ENCODE results near the gene SRRM3.
"Not testable (repeated sequence)": the region's sequence is repeated elsewhere in the genome, so short reads cannot be mapped to it uniquely, and the experiment has no call there.

SRRM3 gene

GRCh38 chr7:76225379-76225778, 23.7 kb downstream of the SRRM3 start:
- in situ Hi-C loops (cut with HindIII; ENCODE audit: low sequenced_read_pairs): no loop called here

- in situ Hi-C loops (cut with HindIII; ENCODE audit: low sequenced_read_pairs): no loop called here
Observed at GRCh38 chr7:76225951-76226350, 24.3 kb downstream of the SRRM3 start.

GRCh38 chr7:76226878-76227423, 25.3 kb downstream of the SRRM3 start:
- in situ Hi-C loops (cut with HindIII; ENCODE audit: low sequenced_read_pairs): not testable (repeated sequence)

GRCh38 chr7:76230214-76230613, 28.5 kb downstream of the SRRM3 start:
- in situ Hi-C loops (cut with HindIII; ENCODE audit: low sequenced_read_pairs): no loop called here

GRCh38 chr7:76231071-76231470, 29.4 kb downstream of the SRRM3 start:
- in situ Hi-C loops (cut with HindIII; ENCODE audit: low sequenced_read_pairs): no loop called here

- in situ Hi-C loops (cut with HindIII; ENCODE audit: low sequenced_read_pairs): no loop called here
Observed at GRCh38 chr7:76231583-76231982, 29.9 kb downstream of the SRRM3 start.

- in situ Hi-C loops (cut with HindIII; ENCODE audit: low sequenced_read_pairs): no loop called here
Observed at GRCh38 chr7:76232698-76233097, 31.0 kb downstream of the SRRM3 start.

GRCh38 chr7:76233538-76234281, 32.0 kb downstream of the SRRM3 start:
- in situ Hi-C loops (cut with HindIII; ENCODE audit: low sequenced_read_pairs): no loop called here

GRCh38 chr7:76234282-76234584, 32.5 kb downstream of the SRRM3 start:
- in situ Hi-C loops (cut with HindIII; ENCODE audit: low sequenced_read_pairs): no loop called here

GRCh38 chr7:76234931-76235441, 33.3 kb downstream of the SRRM3 start:
- in situ Hi-C loops (cut with HindIII; ENCODE audit: low sequenced_read_pairs): no loop called here

- in situ Hi-C loops (cut with HindIII; ENCODE audit: low sequenced_read_pairs): no loop called here
Observed at GRCh38 chr7:76236224-76236623, 34.5 kb downstream of the SRRM3 start.

GRCh38 chr7:76238326-76238725, 36.6 kb downstream of the SRRM3 start:
- in situ Hi-C loops (cut with HindIII; ENCODE audit: low sequenced_read_pairs): no loop called here

- in situ Hi-C loops (cut with HindIII; ENCODE audit: low sequenced_read_pairs): no loop called here
Observed at GRCh38 chr7:76241141-76241540, 39.4 kb downstream of the SRRM3 start.

- in situ Hi-C loops (cut with HindIII; ENCODE audit: low sequenced_read_pairs): not testable (repeated sequence)
Observed at GRCh38 chr7:76242517-76243063, 40.9 kb downstream of the SRRM3 start.

- in situ Hi-C loops (cut with HindIII; ENCODE audit: low sequenced_read_pairs): no loop called here
Observed at GRCh38 chr7:76244781-76245391, 43.2 kb downstream of the SRRM3 start.

GRCh38 chr7:76246804-76247389, 45.2 kb downstream of the SRRM3 start:
- in situ Hi-C loops (cut with HindIII; ENCODE audit: low sequenced_read_pairs): no loop called here

- in situ Hi-C loops (cut with HindIII; ENCODE audit: low sequenced_read_pairs): no loop called here
Observed at GRCh38 chr7:76247938-76248337, 46.2 kb downstream of the SRRM3 start.

GRCh38 chr7:76252021-76252420, 50.3 kb downstream of the SRRM3 start:
- in situ Hi-C loops (cut with HindIII; ENCODE audit: low sequenced_read_pairs): no loop called here

- in situ Hi-C loops (cut with HindIII; ENCODE audit: low sequenced_read_pairs): no loop called here
Observed at GRCh38 chr7:76254781-76255180, 53.1 kb downstream of the SRRM3 start.

GRCh38 chr7:76257973-76258372, 56.3 kb downstream of the SRRM3 start:
- in situ Hi-C loops (cut with HindIII; ENCODE audit: low sequenced_read_pairs): no loop called here
